Stimulated activated CD4-positive, alpha-beta T cell treated with anti-CD3 and anti-CD28 coated beads, Interleukin-4, amount 100 ng/mL, for 48 hours (primary cell): ENCODE data around the gene NUCB1.

ENCODE experiments used
- DNase-seq, 2 donors: peaks; one replicate each; pipeline ENCODE4 v3.0.0-alpha.2; 2020; ENCODE audit warnings: low read depth in 2 of 2

Gene NUCB1

DNA sequence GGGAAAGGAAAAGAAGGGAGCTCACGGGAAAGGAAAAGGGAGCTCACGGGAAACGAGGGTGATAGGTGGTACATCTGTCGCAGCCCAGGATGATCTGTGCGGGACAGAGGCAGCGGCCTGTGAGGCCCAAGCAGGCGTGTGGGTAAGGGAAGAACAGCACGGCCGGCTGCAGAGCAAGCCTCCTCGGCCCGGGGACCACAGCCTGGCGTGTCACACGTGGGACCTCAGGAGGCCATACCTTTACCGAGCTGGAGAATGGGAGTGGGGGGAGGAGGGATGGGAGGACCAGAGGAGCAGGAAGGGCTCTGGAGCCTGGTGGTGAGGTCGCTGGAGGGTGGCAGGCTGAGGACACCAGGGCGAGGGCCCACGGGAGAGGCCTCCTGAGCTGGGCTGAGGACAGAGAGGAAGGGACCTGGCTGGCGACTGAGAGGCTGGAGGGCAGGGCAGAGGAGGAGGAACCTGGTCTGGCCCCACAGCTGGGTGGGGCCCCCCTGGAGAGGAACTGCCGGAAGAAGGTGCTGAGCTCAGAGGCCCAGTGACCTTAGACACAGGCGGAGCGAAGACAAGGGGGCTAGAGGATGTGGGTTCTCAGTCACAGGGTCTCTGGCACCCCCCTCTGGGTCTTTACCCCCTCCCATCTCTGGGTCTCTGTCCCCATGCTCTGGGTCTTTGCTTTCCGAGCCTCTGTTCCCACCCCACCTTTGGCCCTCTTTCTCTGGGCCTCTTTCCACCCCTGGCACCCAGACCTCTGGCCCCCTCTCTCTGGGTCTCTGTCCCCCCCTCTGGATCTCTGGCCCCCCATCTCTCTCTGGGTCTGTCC, 62.1 kb downstream of the NUCB1 start:
- DNase-seq: peak in 1 of 2 donors; percentile 61

DNA sequence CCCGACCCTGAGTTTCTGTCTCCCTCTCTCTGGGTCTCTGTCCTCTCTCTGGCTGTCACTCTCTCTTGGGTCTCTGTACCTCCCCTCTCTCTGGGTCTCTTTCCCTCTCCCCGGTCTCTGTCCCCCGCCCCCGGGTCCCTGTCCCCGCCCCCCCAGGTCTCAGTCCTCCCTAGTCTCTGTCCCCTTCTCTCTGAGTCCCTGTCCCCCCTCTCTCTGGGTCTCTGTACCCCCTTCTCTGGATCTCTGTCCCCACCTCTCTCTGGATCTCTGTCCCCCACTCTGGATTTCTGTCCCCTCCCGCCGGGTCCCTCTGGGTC, 62.7 kb downstream of the NUCB1 start:
- no peak for DNase-seq

GRCh38 chr19:48963371-48964204, 63.5 kb downstream of the NUCB1 start:
- peak; percentile 57 to 60 for DNase-seq

DNA sequence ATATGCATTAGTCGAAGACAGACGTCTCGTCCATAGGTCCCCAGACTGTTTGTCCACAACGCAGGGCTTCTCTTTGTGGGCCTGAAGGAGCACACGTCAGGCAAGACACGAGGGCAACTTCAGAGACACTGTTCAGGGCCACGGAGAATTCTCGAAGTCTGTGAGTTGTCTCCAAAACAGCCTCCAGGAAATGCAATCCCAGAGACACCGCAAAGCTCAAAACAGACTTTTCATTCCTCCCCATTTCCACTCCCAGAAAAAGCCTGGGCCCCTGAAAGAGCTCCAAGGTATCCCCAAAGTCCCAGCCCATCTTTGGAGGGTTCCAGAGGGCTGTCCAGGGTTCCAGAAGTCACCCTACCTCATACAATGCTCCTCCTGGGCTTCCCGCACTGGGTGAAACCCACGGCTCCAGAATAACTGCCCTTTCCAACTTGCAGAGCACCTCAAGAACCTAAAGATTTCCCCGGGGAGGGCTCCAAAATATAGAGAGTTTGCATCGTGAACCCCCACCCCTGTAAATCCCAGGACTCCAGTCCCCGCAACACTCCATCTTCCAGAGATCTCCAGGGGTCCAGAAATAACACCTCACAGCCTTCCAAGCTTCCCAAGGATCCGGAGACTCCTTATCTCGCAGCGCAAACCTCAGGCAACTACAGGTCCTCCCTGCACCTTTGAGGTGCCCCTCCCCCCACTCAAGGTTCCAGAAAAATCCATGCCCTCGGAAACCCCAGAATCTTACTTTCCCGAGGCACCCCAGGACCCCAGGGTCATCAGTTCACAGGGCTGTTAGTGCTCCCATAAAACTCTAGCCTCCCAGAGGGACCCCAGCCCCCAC, 64.3 kb downstream of the NUCB1 start:
- DNase-seq: no peak

DNA sequence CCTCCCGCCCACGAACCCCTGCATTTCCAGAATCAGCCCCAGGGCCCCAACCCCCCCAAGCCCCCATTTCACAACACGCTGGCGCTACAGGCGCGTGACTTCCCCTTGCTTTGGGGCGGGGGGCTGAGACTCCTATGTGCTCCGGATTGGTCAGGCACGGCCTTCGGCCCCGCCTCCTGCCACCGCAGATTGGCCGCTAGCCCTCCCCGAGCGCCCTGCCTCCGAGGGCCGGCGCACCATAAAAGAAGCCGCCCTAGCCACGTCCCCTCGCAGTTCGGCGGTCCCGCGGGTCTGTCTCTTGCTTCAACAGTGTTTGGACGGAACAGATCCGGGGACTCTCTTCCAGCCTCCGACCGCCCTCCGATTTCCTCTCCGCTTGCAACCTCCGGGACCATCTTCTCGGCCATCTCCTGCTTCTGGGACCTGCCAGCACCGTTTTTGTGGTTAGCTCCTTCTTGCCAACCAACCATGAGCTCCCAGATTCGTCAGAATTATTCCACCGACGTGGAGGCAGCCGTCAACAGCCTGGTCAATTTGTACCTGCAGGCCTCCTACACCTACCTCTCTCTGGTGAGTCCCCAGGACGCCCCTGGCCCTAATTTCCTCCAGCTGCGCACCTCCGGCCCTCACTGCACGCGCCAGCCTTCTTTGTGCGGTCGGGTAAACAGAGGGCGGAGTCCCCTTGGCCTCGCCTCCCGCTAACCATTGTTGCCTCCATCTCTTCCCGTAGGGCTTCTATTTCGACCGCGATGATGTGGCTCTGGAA, 65.1 kb downstream of the NUCB1 start, which contains the start of gene FTL:
Gene FTL (plus strand): TSS at position 270 of the 766 bp plus-strand sequence. CDS start 199 bp downstream, at position 469.
- DNase-seq: peak; percentile 86 to 90

GRCh38 chr19:48965806-48966540, 65.9 kb downstream of the NUCB1 start:
- DNase-seq: peak; percentile 86 to 88

GRCh38 chr19:48966541-48967345, 66.6 kb downstream of the NUCB1 start:
- no peak for DNase-seq

GRCh38 chr19:48967346-48968178, 67.5 kb downstream of the NUCB1 start:
- DNase-seq: no peak

DNA sequence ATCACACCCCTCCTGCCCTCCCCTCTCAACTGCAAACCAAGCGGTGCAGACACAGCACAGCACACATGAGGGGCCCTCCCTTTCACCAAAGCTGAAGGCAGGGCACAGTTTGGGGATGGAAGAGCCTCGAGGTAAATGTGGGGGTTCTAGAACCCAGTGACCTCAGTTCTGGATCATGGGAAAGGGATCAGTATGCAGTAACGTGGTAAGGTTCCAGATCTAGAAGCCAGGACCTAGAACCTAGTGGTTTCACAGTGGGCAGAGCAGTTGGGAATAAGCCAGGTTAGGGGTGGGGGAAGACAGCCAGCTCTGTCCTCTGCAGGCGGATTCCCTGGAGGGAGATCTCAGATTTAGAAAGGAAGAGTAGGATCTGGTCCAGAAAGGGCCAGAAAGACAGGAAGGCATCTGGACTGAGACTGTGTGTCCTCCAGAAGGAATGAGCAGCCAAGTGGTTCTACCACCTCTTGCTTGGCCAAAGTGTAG, 68.1 kb downstream of the NUCB1 start:
- no peak for DNase-seq

- DNase-seq: no peak
Observed at GRCh38 chr19:48968813-48969218, 68.7 kb downstream of the NUCB1 start.

DNA sequence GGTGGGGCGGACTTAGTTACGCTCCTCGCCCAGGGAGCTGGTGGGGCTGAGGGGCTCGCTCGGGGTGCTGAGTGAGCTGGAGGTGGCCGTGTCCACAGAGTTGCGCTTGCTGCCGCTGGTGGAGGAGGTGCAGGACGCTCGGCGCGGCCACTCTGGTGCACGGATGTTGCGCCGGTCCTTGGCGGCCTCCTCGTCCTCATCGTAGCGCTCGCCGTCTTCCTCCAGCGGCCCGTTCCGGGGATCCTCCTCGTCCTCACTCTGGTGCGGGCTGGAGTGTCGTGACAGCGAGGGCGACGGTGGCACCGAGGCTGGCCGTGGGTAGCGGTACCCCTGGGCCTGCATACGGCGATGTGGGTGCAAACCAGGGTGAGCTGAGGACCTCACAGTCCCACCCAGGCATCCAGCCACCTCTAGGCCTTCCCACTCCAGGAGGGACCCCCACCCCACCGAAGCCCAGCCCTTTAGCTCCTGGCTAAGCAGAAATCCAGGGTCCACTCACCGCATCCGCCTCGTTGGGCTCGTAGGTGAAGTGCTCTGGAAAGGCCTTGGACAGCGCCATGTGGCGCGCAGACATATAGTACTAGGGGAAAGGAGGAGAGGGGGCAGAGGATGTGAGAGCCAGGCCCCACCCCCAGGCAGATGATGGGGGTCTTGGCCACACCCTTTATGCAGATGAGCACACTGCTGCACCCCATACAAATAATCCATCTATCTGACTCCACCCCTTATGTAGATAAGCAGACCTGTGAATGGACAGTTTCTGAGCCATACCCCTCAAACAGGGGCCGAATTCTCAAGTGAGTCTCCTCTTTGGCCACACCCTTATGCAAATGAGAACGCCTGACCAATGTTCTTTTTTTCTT, 69.4 kb downstream of the NUCB1 start:
- DNase-seq: no peak

- no peak for DNase-seq
Observed at GRCh38 chr19:48970139-48970766, 70.1 kb downstream of the NUCB1 start.

- peak; percentile 78 to 83 for DNase-seq
Observed at GRCh38 chr19:48970923-48971395, 70.8 kb downstream of the NUCB1 start.
